NCI-H748 (cell line): ENCODE results near the gene LIMA1.
"Not testable (repeated sequence)": the region's sequence is repeated elsewhere in the genome, so short reads cannot be mapped to it uniquely, and the experiment has no call there.

Source experiments
- DNase-seq: peaks from one replicate; lab custom pipeline; 2025; ENCODE audit not compliant: unreplicated experiment; lab: John Stamatoyannopoulos, UW

LIMA1 gene

GRCh38 chr12:50248883-50249282 is 34.4 kb downstream of the LIMA1 start:
- no peak for DNase-seq

- DNase-seq = no peak
Measured at GRCh38 chr12:50248411-50248810, 34.9 kb downstream of the LIMA1 start.

- DNase-seq = not testable (repeated sequence)
Measured at GRCh38 chr12:50247665-50248064, 35.7 kb downstream of the LIMA1 start.

- no peak for DNase-seq
Measured at GRCh38 chr12:50246873-50247612, 36.3 kb downstream of the LIMA1 start.

GRCh38 chr12:50246197-50246865 is 37.0 kb downstream of the LIMA1 start:
- DNase-seq = no peak

- DNase-seq = no peak
Measured at GRCh38 chr12:50243507-50243906, 39.8 kb downstream of the LIMA1 start.

- DNase-seq = no peak
Measured at GRCh38 chr12:50242751-50243191, 40.5 kb downstream of the LIMA1 start.

GRCh38 chr12:50241178-50241577 is 42.1 kb downstream of the LIMA1 start:
- DNase-seq = no peak

GRCh38 chr12:50240792-50241114 is 42.6 kb downstream of the LIMA1 start:
- DNase-seq = no peak

- no peak for DNase-seq
Measured at GRCh38 chr12:50240096-50240791, 43.1 kb downstream of the LIMA1 start.

- no peak for DNase-seq
Measured at GRCh38 chr12:50239355-50239891, 43.9 kb downstream of the LIMA1 start.

GRCh38 chr12:50234347-50234746 is 49.0 kb downstream of the LIMA1 start:
- DNase-seq = no peak

- DNase-seq = no peak
Measured at GRCh38 chr12:50232771-50233209, 50.5 kb downstream of the LIMA1 start.

GRCh38 chr12:50232206-50232605 is 51.1 kb downstream of the LIMA1 start:
- no peak for DNase-seq

GRCh38 chr12:50231346-50231745 is 52.0 kb downstream of the LIMA1 start:
- no peak for DNase-seq

GRCh38 chr12:50230217-50230616 is 53.1 kb downstream of the LIMA1 start:
- no peak for DNase-seq

GRCh38 chr12:50224026-50224692 is 59.2 kb downstream of the LIMA1 start:
- DNase-seq = no peak

GRCh38 chr12:50222275-50222783 is 61.0 kb downstream of the LIMA1 start:
- no peak for DNase-seq

GRCh38 chr12:50221228-50222008 is 61.9 kb downstream of the LIMA1 start:
- DNase-seq = peak; percentile 22

GRCh38 chr12:50220363-50220995 is 62.8 kb downstream of the LIMA1 start:
- DNase-seq = no peak
